C1 segment of cervical spinal cord (tissue), 14 donors: ENCODE data around the gene KRTAP10-5.
"Not testable (repeated sequence)": the region's sequence is repeated elsewhere in the genome, so short reads cannot be mapped to it uniquely, and the experiment has no call there.

ENCODE experiments used
- DNase-seq, 14 donors: peaks; one replicate each; lab custom pipeline; 2025; lab: John Stamatoyannopoulos, UW

Gene KRTAP10-5

DNA sequence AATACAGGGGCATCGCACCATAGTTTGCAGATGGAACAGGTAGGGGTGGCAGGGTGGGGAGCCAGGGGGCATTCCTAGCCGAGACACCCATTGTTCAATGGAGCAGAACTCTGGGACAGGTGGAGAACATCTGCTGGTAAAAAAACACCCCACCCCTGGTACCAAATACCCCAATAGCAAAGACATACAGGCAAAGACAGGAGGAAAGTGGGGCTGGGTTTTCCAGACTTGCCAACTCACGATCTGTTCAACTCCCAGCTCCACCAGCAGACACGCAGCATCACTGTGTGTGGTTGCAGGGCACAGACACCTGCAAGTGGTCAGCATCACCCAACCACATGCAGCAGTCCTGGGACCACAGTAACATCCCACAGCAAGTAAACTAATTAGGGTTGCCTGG, 31.1 kb upstream of the KRTAP10-5 start:
- DNase-seq = no peak

DNA sequence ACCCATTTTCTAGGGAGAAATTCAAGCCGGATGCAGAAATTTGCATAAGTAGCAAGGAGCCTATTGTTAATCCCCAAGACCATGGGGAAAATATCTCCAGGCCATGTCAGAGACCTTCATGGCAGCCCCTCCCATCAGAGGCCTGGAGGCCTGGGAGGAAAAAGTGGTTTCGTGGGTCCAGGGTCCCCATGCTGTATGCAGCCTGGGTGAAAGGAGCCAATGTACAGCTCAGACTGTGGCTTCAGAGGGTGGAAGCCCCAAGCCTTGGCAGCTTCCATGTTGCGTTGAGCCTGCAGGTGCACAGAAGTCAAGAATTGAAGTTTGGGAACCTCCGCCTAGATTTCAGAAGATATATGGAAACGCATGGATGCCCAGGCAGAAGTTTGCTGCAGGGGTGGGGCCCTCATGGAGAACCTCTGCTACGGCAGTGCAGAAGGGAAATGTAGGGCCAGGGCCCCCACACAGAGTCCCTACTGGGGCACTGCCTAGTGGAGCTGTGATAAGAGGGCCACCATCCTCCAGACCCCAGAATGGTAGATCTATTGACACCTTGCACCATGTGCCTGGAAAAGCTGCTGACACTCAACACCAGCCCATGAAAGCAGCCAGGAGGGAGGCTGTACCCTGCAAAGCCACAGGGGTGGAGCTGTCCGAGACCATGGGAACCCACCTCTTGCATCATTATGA, 29.9 kb upstream of the KRTAP10-5 start:
- DNase-seq = not testable (repeated sequence)

DNA sequence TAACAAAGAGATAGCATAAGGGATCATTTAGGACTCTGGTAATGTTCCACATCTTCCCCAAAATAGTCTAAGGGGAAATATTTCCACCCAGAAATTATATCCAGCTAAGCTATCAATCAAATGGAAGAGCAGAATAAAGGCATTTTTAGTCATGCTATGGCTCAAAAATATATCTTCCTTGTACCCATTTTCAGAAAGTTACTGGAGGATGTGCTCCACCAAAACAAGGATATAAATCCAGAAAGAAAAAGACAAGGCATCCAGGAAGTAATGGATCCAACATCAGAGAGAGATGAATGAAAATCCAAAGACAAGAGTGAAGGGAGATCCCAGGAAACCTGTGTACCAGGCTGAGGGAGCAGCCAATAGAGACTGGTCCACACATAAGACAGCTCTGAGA, 28.8 kb upstream of the KRTAP10-5 start:
- no peak for DNase-seq

GRCh38 chr21:44606495-44606894, 26.1 kb upstream of the KRTAP10-5 start:
- DNase-seq = no peak

- DNase-seq = no peak
Observed at GRCh38 chr21:44603911-44604310, 23.5 kb upstream of the KRTAP10-5 start.

GRCh38 chr21:44603109-44603875, 22.9 kb upstream of the KRTAP10-5 start:
- no peak for DNase-seq

DNA sequence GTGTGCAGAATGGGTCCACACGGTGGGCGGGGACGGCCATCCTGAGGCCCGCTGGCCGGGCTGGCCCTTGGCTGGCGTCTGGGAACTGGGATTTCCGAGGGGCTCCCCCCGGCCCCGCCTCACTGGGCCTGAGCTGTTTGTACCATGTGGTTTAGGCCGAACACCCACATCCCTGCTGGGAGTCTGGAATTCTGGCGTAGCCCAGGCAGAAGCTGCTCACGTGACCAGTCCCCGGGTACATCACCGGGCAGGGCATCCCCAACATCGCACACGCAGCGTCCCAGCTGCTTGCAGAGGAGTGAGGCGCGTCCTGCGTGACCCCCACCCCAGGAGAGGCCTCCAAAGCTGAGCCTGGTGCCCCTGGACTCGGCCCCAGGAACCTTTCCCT, 22.1 kb upstream of the KRTAP10-5 start:
- no peak for DNase-seq

- DNase-seq = no peak
Observed at GRCh38 chr21:44601596-44602462, 21.4 kb upstream of the KRTAP10-5 start.

DNA sequence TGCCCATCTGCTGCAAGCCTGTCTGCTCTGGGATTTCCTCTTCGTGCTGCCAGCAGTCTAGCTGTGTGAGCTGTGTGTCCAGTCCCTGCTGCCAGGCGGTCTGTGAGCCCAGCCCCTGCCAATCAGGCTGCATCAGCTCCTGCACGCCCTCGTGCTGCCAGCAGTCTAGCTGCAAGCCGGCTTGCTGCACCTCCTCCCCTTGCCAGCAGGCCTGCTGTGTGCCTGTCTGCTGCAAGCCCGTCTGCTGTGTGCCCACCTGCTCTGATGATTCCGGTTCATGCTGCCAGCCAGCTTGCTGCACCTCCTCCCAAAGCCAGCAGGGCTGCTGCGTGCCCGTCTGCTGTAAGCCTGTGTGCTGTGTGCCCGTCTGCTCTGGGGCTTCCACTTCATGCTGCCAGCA, 20.7 kb upstream of the KRTAP10-5 start:
- peak in 1 of 14 donors; percentile 28 for DNase-seq

DNA sequence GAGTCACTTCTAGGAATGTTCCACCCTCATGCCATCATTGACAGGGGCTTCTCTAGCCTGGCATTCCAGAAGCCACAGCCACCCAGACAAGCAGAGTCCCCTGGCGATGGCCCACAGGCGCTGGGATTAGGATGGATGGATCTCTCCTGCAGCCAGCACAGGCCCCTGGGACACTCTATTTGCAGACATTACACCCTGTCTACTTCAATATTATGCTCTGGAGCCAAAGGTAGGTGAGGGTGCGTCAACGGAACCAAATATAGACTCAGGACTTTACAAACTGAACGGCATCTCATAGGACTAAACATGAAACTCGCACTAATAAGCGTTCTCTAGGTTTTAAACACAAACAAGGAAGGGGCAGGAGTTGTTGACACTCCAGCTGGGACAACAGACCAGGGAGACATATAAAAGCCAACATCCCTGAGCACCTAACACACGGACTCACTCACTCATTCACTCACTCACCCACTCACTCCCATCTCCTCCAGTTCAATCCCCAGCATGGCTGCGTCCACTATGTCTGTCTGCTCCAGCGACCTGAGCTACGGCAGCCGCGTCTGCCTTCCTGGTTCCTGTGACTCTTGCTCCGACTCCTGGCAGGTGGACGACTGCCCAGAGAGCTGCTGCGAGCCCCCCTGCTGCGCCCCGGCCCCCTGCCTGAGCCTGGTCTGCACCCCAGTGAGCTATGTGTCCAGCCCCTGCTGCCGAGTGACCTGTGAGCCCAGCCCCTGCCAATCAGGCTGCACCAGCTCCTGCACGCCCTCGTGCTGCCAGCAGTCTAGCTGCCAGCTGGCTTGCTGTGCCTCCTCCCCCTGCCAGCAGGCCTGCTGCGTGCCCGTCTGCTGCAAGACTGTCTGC, 19.9 kb upstream of the KRTAP10-5 start, which contains the start of gene KRTAP10-7:
TSS of gene KRTAP10-7 (plus strand) at position 480 of the 861 bp plus-strand sequence. CDS start at position 505, 25 bp downstream.
- DNase-seq = not testable (repeated sequence)

DNA sequence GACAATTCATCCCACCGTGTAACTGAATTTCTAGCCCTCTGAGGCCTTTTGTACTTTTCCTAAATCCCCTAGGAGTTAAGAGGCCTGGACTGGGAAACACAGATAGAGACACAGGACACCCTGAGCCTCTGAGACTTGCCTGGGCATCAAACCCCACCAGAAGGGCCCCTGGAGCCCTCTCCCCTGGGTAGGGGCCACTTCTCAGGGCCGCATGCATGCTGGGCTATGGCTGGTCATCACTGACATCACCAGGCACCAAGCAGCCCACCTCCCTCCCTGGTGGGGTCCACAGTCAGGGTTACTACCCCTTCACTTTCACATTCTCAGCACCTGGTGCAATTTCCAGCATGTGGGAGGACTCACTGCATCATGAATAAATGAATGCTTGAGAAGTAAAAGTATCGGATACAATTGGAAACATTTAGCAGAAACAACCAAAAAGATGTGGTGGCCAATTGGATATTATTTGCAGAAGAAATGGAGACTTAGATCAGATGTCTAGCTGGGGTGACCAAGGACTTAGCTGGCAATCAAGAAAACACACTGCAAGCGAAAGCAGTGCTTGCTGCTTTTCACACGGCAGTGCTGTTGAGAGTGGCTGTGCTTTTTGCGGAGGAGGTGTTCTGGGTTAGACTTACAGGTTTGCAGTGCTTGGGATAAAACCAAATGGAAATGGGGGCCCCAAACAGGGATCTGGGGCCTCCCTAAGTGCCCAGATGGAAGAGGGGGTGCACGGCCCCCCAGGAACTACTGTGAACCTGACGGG, 19.0 kb upstream of the KRTAP10-5 start:
- no peak for DNase-seq

- DNase-seq = no peak
Observed at GRCh38 chr21:44598061-44598460, 17.7 kb upstream of the KRTAP10-5 start.

DNA sequence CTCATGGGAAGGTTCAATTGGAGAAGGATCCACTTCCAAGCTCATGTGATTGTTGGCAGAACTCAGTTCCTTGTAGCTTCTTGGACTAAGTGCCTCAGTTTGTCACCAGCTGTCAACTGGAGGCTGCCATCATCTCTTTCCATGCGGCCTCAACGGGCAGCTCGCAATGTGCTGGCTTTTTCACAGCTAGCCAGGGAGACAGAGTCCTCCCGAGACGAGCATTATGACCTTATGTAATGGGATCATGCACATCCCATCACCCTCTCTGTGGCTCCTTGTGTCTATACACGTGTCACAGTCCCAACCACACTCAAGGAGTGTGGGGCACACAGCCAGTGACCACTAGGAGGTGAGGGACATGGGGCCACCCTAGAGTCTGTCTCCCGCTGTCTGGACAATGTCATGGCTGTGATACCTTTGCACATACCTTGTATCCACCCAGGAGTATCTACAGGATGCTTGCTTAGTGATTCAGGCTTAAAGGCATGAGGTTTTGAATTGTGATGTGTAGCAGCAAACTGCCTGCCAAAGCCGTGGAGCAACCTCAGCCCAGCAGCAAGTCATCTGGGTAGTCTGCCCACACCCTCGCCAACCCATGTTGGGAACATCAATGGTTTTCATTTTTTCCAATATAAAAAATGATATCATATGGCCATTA, 15.8 kb upstream of the KRTAP10-5 start:
- no peak for DNase-seq

- DNase-seq = no peak
Observed at GRCh38 chr21:44595524-44595923, 15.1 kb upstream of the KRTAP10-5 start.

GRCh38 chr21:44594406-44594916, 14.1 kb upstream of the KRTAP10-5 start:
- no peak for DNase-seq

DNA sequence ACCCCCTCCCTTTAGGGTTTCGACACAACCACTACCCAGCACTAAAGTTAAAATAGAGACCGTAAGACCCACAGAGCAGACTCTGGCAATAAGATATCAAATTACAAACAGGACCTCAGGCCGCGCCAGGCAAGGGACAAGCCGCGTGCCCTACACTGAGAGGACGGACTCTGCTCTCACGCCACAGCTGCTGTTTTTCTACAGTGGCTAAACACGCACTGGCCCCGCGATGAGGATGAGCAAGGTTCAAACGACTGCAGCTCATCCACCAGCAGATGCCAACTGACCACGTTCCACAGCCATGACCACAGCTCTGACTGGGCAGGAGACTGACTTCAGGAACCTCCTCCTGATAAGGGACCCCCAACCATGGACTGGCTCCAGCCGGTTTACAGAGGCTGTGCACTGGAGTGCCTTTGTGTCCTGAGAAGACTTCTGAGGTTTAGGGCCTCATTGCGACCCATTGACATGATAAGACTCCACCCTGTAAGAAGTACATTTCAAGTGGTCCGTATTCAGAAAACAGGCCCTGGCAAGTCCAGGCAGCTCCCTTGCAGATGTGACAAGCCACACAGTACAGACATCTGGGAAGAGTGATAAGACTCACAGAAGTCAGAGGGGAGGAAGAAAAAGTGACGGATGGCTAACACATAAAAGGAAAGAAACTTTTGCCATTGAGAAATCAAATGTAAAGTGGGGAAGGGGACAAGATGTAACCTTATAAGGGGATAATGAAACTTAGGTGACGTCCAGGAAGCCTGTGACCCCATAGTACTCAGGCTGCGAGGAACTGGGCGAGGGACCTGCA, 13.4 kb upstream of the KRTAP10-5 start:
- no peak for DNase-seq

- DNase-seq = no peak
Observed at GRCh38 chr21:44592446-44593311, 12.3 kb upstream of the KRTAP10-5 start, which contains the start of gene KRTAP10-6. Gene KRTAP10-6 (minus strand): TSS chr21:44592505. CDS start chr21:44592484, 21 bp downstream.

GRCh38 chr21:44591801-44592130, 11.4 kb upstream of the KRTAP10-5 start:
- DNase-seq = peak in 1 of 14 donors; percentile 53
